Measurements from ENCODE around the gene AOC1. TPM values are rescaled to one million over a fixed set of nuclear protein-coding genes. Genes with fewer than 3 reads are reported as not detected.

The AOC1 gene
- total RNA-seq, 6 experiments from 2014 or later = not detected

DNA sequence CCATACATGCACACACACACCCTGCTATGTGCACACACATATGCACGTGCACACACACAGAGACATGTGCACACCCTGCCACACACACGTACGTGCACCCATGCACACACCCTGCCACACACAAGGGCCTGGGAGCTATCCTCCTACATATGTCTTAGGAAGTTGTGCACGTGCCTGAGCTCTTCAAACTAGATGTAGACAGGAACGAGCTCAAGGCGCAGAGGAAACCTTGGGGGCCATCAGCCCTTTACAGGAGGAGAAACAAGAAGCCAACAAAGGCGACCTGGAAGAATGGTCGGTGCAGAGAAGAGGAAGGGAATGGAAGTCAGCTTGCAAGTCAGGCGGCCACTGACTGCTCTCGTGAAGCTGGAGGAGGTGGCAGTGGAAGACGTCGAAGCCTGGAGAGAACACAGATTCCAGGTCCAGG lies 58.7 kb downstream of the AOC1 start:
- H3K27ac Mint-ChIP-seq = no peak overlapping the region
- H3K27me3 Mint-ChIP-seq (ENCODE audit: insufficient read depth) = peaks cover 14% of the 10 kb centered on the region
- no peaks in the 10 kb centered on the region for H3K9me3 Mint-ChIP-seq
- no peak for DNase-seq
- H3K4me1 Mint-ChIP-seq (ENCODE audit: low read depth) = no peaks in the 10 kb centered on the region
- no peaks in the 10 kb centered on the region for H3K36me3 Mint-ChIP-seq (ENCODE audit: low read depth)
- TF ChIP-seq, protein P1, sequence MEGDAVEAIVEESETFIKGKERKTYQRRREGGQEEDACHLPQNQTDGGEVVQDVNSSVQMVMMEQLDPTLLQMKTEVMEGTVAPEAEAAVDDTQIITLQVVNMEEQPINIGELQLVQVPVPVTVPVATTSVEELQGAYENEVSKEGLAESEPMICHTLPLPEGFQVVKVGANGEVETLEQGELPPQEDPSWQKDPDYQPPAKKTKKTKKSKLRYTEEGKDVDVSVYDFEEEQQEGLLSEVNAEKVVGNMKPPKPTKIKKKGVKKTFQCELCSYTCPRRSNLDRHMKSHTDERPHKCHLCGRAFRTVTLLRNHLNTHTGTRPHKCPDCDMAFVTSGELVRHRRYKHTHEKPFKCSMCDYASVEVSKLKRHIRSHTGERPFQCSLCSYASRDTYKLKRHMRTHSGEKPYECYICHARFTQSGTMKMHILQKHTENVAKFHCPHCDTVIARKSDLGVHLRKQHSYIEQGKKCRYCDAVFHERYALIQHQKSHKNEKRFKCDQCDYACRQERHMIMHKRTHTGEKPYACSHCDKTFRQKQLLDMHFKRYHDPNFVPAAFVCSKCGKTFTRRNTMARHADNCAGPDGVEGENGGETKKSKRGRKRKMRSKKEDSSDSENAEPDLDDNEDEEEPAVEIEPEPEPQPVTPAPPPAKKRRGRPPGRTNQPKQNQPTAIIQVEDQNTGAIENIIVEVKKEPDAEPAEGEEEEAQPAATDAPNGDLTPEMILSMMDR (IDR thresholded peaks at IDR 0.05) = no peak
- no peak overlapping the region for H3K4me3 Mint-ChIP-seq

Other genes with a start within 250 kb of the AOC1 start
- not detected for gene GIMAP6, start 220.1 kb upstream of the AOC1 start, total RNA-seq (2021; fragmentation: NEBNext Ultra II Directional; extraction: Animal tissue kit (Norgen Biotek cat#: 25700))
- not detected for gene GIMAP2, start 166.8 kb upstream of the AOC1 start, total RNA-seq (2021; fragmentation: NEBNext Ultra II Directional; extraction: Animal tissue kit (Norgen Biotek cat#: 25700))
- not detected for gene GIMAP1, start 135.9 kb upstream of the AOC1 start, total RNA-seq (2021; fragmentation: NEBNext Ultra II Directional; extraction: Animal tissue kit (Norgen Biotek cat#: 25700))
- gene GIMAP5, start 115.1 kb upstream of the AOC1 start, total RNA-seq (2021; fragmentation: NEBNext Ultra II Directional; extraction: Animal tissue kit (Norgen Biotek cat#: 25700)) = not detected
- gene TMEM176B, start 52.2 kb upstream of the AOC1 start, total RNA-seq (2021; fragmentation: NEBNext Ultra II Directional; extraction: Animal tissue kit (Norgen Biotek cat#: 25700)) = not detected
- not detected for gene TMEM176A, start 51.7 kb upstream of the AOC1 start, total RNA-seq (2021; fragmentation: NEBNext Ultra II Directional; extraction: Animal tissue kit (Norgen Biotek cat#: 25700))
- not detected for gene KCNH2, start 125.8 kb downstream of the AOC1 start, total RNA-seq (2021; fragmentation: NEBNext Ultra II Directional; extraction: Animal tissue kit (Norgen Biotek cat#: 25700))
- gene NOS3, start 138.5 kb downstream of the AOC1 start, total RNA-seq (2021; fragmentation: NEBNext Ultra II Directional; extraction: Animal tissue kit (Norgen Biotek cat#: 25700)) = 1 to 10 TPM in 4 of 6 experiments, under 1 TPM in 2; 0.55 to 3.0 (median 2.0) TPM
- under 1 TPM; 0.11 to 0.94 (median 0.18) TPM for gene ATG9B, start 172.0 kb downstream of the AOC1 start, total RNA-seq (2021; fragmentation: NEBNext Ultra II Directional; extraction: Animal tissue kit (Norgen Biotek cat#: 25700))
- gene ABCB8, start 175.9 kb downstream of the AOC1 start, total RNA-seq (2021; fragmentation: NEBNext Ultra II Directional; extraction: Animal tissue kit (Norgen Biotek cat#: 25700)) = 10 to 100 TPM; 31.9 to 36.3 (median 33.2) TPM
- gene ASIC3, start 196.0 kb downstream of the AOC1 start, total RNA-seq (2021; fragmentation: NEBNext Ultra II Directional; extraction: Animal tissue kit (Norgen Biotek cat#: 25700)) = under 1 TPM; 0.09 to 0.76 (median 0.31) TPM
- gene CDK5, start 205.4 kb downstream of the AOC1 start, total RNA-seq (2021; fragmentation: NEBNext Ultra II Directional; extraction: Animal tissue kit (Norgen Biotek cat#: 25700)) = 10 to 100 TPM; 31.3 to 37.3 (median 33.4) TPM
- 100 to 1,000 TPM; 153 to 188 (median 164) TPM for gene SLC4A2, start 207.1 kb downstream of the AOC1 start, total RNA-seq (2021; fragmentation: NEBNext Ultra II Directional; extraction: Animal tissue kit (Norgen Biotek cat#: 25700))
- gene FASTK, start 228.3 kb downstream of the AOC1 start, total RNA-seq (2021; fragmentation: NEBNext Ultra II Directional; extraction: Animal tissue kit (Norgen Biotek cat#: 25700)) = 10 to 100 TPM; 83.8 to 97.0 (median 92.4) TPM
- gene TMUB1, start 231.0 kb downstream of the AOC1 start, total RNA-seq (2021; fragmentation: NEBNext Ultra II Directional; extraction: Animal tissue kit (Norgen Biotek cat#: 25700)) = 10 to 100 TPM; 44.0 to 57.8 (median 51.9) TPM
- gene AGAP3, start 234.0 kb downstream of the AOC1 start, total RNA-seq (2021; fragmentation: NEBNext Ultra II Directional; extraction: Animal tissue kit (Norgen Biotek cat#: 25700)) = 100 to 1,000 TPM in 1 of 6 experiments, 10 to 100 TPM in 5; 73.3 to 104 (median 82.2) TPM